ENCODE measurements around the gene RBM18. TPM values are rescaled to one million over a fixed set of nuclear protein-coding genes. Genes with fewer than 3 reads are reported as not detected.

Gene RBM18
- total RNA-seq, 1 donor from 2014 or later, result 29.1 TPM

DNA sequence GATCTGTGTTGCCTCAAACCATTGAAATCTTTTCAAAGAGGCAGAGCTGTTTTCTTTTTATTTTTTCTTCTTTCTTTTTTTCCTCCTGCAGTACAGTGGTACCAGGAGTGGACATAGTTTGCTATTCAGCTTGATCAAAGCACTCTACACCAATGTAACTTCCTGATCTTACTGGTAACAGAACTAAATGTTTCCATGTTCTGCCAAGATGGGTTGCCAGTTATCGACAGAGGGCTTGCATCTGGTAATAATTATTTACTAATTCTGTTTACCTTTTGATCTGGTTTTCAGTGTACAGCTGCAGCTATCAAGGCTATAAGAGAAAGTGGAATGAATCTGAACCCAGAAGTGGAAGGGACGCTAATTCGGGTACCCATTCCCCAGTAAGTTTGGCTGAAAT lies 26.8 kb upstream of the RBM18 start:
- no peaks in the 10 kb centered on the region for H3K9me3 Mint-ChIP-seq (ENCODE audit: unreplicated experiment)
- no peak overlapping the region for H3K4me3 ChIP-seq (ENCODE audit: insufficient read depth, low read depth, low read length)
- DNase-seq (ENCODE audit: low read depth), result no peak
- H3K27me3 ChIP-seq (ENCODE audit: insufficient read depth, low read length), result no peaks in the 10 kb centered on the region
- no peaks in the 10 kb centered on the region for H3K27me3 Mint-ChIP-seq (ENCODE audit: low read depth, unreplicated experiment)
- FAIRE-seq, result no peak
- no peak overlapping the region for H3K4me2 ChIP-seq (ENCODE audit: low read length)
- H3K27ac ChIP-seq (ENCODE audit: low read depth, low read length), result no peak overlapping the region
- H3K36me3 ChIP-seq (ENCODE audit: insufficient read depth, low read length), result peaks cover 38% of the 10 kb centered on the region
- no peaks in the 10 kb centered on the region for H4K20me1 ChIP-seq (ENCODE audit: insufficient read depth, low read length)
- no peaks in the 10 kb centered on the region for H3K4me1 Mint-ChIP-seq (ENCODE audit: low read depth, unreplicated experiment)
- no peaks in the 10 kb centered on the region for H3K4me1 ChIP-seq (ENCODE audit: insufficient read depth, low read length)
- no peak overlapping the region for H3K9ac ChIP-seq (ENCODE audit: low read length)
- H3K79me2 ChIP-seq (ENCODE audit: insufficient read depth, low read length), result no peaks in the 10 kb centered on the region
- no peak overlapping the region for H3K27ac Mint-ChIP-seq (ENCODE audit: unreplicated experiment)
- H3K36me3 Mint-ChIP-seq (ENCODE audit: low read depth, unreplicated experiment), result peaks cover 5% of the 10 kb centered on the region
- H3K9me3 ChIP-seq (ENCODE audit: insufficient read depth, low read depth, low read length), result no peaks in the 10 kb centered on the region
- H3K4me3 Mint-ChIP-seq (ENCODE audit: unreplicated experiment), result no peak overlapping the region
- no peak overlapping the region for H2AFZ ChIP-seq (ENCODE audit: low read depth, low read length)
- TF ChIP-seq EZH2 (IDR thresholded peaks at IDR 0.05; ENCODE audit: insufficient read depth, low read length), result no peak
- TF ChIP-seq, protein P1, sequence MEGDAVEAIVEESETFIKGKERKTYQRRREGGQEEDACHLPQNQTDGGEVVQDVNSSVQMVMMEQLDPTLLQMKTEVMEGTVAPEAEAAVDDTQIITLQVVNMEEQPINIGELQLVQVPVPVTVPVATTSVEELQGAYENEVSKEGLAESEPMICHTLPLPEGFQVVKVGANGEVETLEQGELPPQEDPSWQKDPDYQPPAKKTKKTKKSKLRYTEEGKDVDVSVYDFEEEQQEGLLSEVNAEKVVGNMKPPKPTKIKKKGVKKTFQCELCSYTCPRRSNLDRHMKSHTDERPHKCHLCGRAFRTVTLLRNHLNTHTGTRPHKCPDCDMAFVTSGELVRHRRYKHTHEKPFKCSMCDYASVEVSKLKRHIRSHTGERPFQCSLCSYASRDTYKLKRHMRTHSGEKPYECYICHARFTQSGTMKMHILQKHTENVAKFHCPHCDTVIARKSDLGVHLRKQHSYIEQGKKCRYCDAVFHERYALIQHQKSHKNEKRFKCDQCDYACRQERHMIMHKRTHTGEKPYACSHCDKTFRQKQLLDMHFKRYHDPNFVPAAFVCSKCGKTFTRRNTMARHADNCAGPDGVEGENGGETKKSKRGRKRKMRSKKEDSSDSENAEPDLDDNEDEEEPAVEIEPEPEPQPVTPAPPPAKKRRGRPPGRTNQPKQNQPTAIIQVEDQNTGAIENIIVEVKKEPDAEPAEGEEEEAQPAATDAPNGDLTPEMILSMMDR (IDR thresholded peaks at IDR 0.05; ENCODE audit: insufficient read depth, low read depth, low read length), result no peak

DNA sequence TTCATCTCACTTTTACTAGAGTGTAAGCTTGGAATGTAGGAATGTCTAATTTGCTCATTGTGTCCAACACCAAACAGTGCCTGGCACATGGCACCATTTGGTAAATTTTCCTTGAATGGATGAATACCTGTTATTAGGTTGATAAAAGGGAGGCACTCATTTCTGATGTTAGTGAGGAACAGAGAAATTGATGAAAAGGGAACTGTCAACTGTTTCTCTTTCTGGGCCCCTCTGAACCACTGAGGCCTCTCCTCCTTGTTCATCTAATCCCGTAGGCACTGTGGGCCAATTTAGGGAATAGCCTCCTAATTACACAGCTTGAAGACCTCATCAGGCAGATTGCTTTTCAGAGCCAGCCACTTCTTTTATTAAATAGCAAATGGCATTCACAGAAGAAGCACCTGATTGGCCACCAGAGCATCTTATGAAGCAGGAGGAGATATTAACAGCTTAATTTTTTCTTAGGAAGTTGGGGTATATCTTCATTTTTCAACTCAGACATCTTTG lies 22.6 kb upstream of the RBM18 start:
- DNase-seq (ENCODE audit: low read depth), result no peak
- H3K9ac ChIP-seq (ENCODE audit: low read length), result no peak overlapping the region
- Mint-ChIP-seq H3K27me3 (ENCODE audit: low read depth, unreplicated experiment) (no peaks in the 10 kb centered on the region), H3K9me3 (ENCODE audit: unreplicated experiment) (no peaks in the 10 kb centered on the region), H3K27ac (ENCODE audit: unreplicated experiment) (no peak overlapping the region), H3K36me3 (ENCODE audit: low read depth, unreplicated experiment) (peaks cover 14% of the 10 kb centered on the region), H3K4me3 (ENCODE audit: unreplicated experiment) (no peak overlapping the region), H3K4me1 (ENCODE audit: low read depth, unreplicated experiment) (no peaks in the 10 kb centered on the region)
- FAIRE-seq, result no peak
- H3K79me2 ChIP-seq (ENCODE audit: insufficient read depth, low read length), result no peaks in the 10 kb centered on the region
- no peak overlapping the region for H2AFZ ChIP-seq (ENCODE audit: low read depth, low read length)
- H3K27ac ChIP-seq (ENCODE audit: low read depth, low read length), result no peak overlapping the region
- TF ChIP-seq EZH2 (IDR thresholded peaks at IDR 0.05; ENCODE audit: insufficient read depth, low read length), result no peak
- TF ChIP-seq, protein P1 (IDR thresholded peaks at IDR 0.05; ENCODE audit: insufficient read depth, low read depth, low read length), result no peak
- H3K27me3 ChIP-seq (ENCODE audit: insufficient read depth, low read length), result no peaks in the 10 kb centered on the region
- H3K9me3 ChIP-seq (ENCODE audit: insufficient read depth, low read depth, low read length), result no peaks in the 10 kb centered on the region
- H3K4me3 ChIP-seq (ENCODE audit: insufficient read depth, low read depth, low read length), result no peak overlapping the region
- H3K4me2 ChIP-seq (ENCODE audit: low read length), result no peak overlapping the region
- H3K4me1 ChIP-seq (ENCODE audit: insufficient read depth, low read length), result no peaks in the 10 kb centered on the region
- peaks cover 6% of the 10 kb centered on the region for H4K20me1 ChIP-seq (ENCODE audit: insufficient read depth, low read length)
- peaks cover 29% of the 10 kb centered on the region for H3K36me3 ChIP-seq (ENCODE audit: insufficient read depth, low read length)

DNA sequence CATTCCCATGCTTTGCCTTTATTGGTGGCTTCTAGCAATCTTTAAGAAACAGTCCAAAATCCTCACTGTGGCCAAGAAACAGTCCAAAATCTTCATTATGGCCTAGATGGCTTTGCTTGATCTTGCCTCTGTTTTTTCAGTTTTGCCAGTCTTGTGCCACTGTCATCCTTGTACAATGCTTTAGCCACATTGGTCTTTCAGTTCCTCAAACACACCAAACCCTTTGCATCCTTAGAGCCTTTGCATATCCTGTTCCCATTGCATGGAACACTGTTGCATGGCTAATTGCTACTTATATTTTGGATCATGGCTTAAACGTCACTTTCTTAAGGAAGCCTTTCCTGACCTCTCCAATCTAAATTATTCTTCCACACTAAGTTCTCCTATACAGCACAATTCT lies 22.1 kb upstream of the RBM18 start:
- no peaks in the 10 kb centered on the region for H3K9me3 ChIP-seq (ENCODE audit: insufficient read depth, low read depth, low read length)
- TF ChIP-seq EZH2 (IDR thresholded peaks at IDR 0.05; ENCODE audit: insufficient read depth, low read length), result no peak
- TF ChIP-seq, protein P1 (IDR thresholded peaks at IDR 0.05; ENCODE audit: insufficient read depth, low read depth, low read length), result no peak
- H4K20me1 ChIP-seq (ENCODE audit: insufficient read depth, low read length), result peaks cover 6% of the 10 kb centered on the region
- peaks cover 14% of the 10 kb centered on the region for H3K36me3 Mint-ChIP-seq (ENCODE audit: low read depth, unreplicated experiment)
- H3K9ac ChIP-seq (ENCODE audit: low read length), result no peak overlapping the region
- no peaks in the 10 kb centered on the region for H3K4me1 ChIP-seq (ENCODE audit: insufficient read depth, low read length)
- no peaks in the 10 kb centered on the region for H3K27me3 ChIP-seq (ENCODE audit: insufficient read depth, low read length)
- H3K4me3 Mint-ChIP-seq (ENCODE audit: unreplicated experiment), result no peak overlapping the region
- no peaks in the 10 kb centered on the region for H3K27me3 Mint-ChIP-seq (ENCODE audit: low read depth, unreplicated experiment)
- no peaks in the 10 kb centered on the region for H3K9me3 Mint-ChIP-seq (ENCODE audit: unreplicated experiment)
- H3K4me3 ChIP-seq (ENCODE audit: insufficient read depth, low read depth, low read length), result no peak overlapping the region
- FAIRE-seq (no peak), DNase-seq (ENCODE audit: low read depth) (no peak)
- peaks cover under 1% of the 10 kb centered on the region for H3K4me1 Mint-ChIP-seq (ENCODE audit: low read depth, unreplicated experiment)
- no peak overlapping the region for H3K4me2 ChIP-seq (ENCODE audit: low read length)
- H2AFZ ChIP-seq (ENCODE audit: low read depth, low read length), result no peak overlapping the region
- no peak overlapping the region for H3K27ac ChIP-seq (ENCODE audit: low read depth, low read length)
- H3K27ac Mint-ChIP-seq (ENCODE audit: unreplicated experiment), result no peak overlapping the region
- H3K36me3 ChIP-seq (ENCODE audit: insufficient read depth, low read length), result peaks cover 25% of the 10 kb centered on the region
- no peaks in the 10 kb centered on the region for H3K79me2 ChIP-seq (ENCODE audit: insufficient read depth, low read length)
